PFSK-1 (cell line): ENCODE measurements around the gene TSEN15.

Source experiments
- POLR2AphosphoS5 ChIP-seq: IDR thresholded peaks from 2 replicates; pipeline ENCODE4 v1.6.1; 2012; ENCODE audit warnings: low read depth, mild to moderate bottlenecking, control low read depth, low read length, moderate library complexity
- REST ChIP-seq, 2 experiments: IDR thresholded peaks; 2 replicates each; pipeline versions ENCODE4 v1.6.1 to v1.8.0; 2011 to 2012; ENCODE audit warnings: low read depth in 2 of 2, low read length in 2 of 2, control low read depth in 1 of 2, inconsistent platforms in 1 of 2, mild to moderate bottlenecking in 1 of 2, moderate library complexity in 1 of 2; ENCODE audit not compliant: insufficient read depth in 1 of 2

DNA sequence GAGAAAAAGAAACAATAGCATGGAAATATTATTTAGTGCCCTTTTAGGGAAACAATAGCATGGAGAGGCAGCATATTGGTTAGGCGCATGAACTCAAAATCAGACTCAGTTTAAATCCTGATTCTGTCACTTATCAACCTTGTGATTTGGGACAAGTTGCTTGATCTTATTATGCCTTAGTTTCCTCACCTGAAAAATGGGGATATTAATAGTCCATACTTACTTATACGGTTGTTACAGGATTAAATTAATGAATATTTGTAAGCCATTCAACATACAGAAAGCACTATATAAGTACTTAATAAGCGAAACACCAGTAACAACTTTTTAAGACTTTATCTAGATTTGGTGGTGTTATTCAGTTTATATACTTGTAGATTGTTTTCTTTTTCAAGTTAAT, 1.2 kb downstream of the TSEN15 start:
- TF ChIP-seq REST (IDR thresholded peaks at IDR 0.05; ENCODE audit: insufficient read depth in 1 of 2, low read depth in 2 of 2, low read length in 2 of 2) (no peak), POLR2AphosphoS5 (no peak)
